ENCODE measurements around the gene DNAJC25.

Gene DNAJC25

GRCh38 chr9:111610149-111610548 is 21.0 kb upstream of the DNAJC25 start:
- Histone ChIP-seq H3K27me3 (ENCODE audit: insufficient read depth, low read length, poor library complexity, severe bottlenecking) (no peaks in the 10 kb centered on the region), H3K36me3 (ENCODE audit: insufficient read depth, low read length) (no peaks in the 10 kb centered on the region), H2AFZ (ENCODE audit: low read length) (no peak overlapping the region), H3F3A (ENCODE audit: low read depth) (no peaks in the 10 kb centered on the region), H3K9me2 (replicated peaks; ENCODE audit: low read depth, low read length) (no peaks in the 10 kb centered on the region), H3K9me3 (ENCODE audit: insufficient read depth, low read depth, low read length) (no peaks in the 10 kb centered on the region), H3K4me2 (ENCODE audit: low read depth, low read length, poor library complexity, severe bottlenecking) (no peak overlapping the region), H3K79me2 (ENCODE audit: insufficient read depth, low read length) (no peaks in the 10 kb centered on the region), H3K4me3 (ENCODE audit: low read length, poor library complexity, severe bottlenecking) (no peak overlapping the region), H3K4me1 (ENCODE audit: insufficient read depth, low read length, poor library complexity, severe bottlenecking) (no peaks in the 10 kb centered on the region), H3K9ac (ENCODE audit: low read depth, low read length, poor library complexity, severe bottlenecking) (no peak overlapping the region), H4K20me1 (ENCODE audit: insufficient read depth, low read length, poor library complexity, severe bottlenecking) (no peaks in the 10 kb centered on the region)
- TF ChIP-seq EZH2phosphoT487 (IDR thresholded peaks at IDR 0.05; ENCODE audit: borderline replicate concordance): no peak
- TF ChIP-seq CTCF (conservative IDR thresholded peaks at IDR 0.05; ENCODE audit: low read length): no peak

GRCh38 chr9:111610845-111611244 is 20.3 kb upstream of the DNAJC25 start:
- Histone ChIP-seq H3F3A (ENCODE audit: low read depth) (no peaks in the 10 kb centered on the region), H4K20me1 (ENCODE audit: insufficient read depth, low read length, poor library complexity, severe bottlenecking) (no peaks in the 10 kb centered on the region), H3K9ac (ENCODE audit: low read depth, low read length, poor library complexity, severe bottlenecking) (no peak overlapping the region), H2AFZ (ENCODE audit: low read length) (no peak overlapping the region), H3K27me3 (ENCODE audit: insufficient read depth, low read length, poor library complexity, severe bottlenecking) (no peaks in the 10 kb centered on the region), H3K9me3 (ENCODE audit: insufficient read depth, low read depth, low read length) (no peaks in the 10 kb centered on the region), H3K4me3 (ENCODE audit: low read length, poor library complexity, severe bottlenecking) (no peak overlapping the region), H3K9me2 (replicated peaks; ENCODE audit: low read depth, low read length) (no peaks in the 10 kb centered on the region), H3K4me1 (ENCODE audit: insufficient read depth, low read length, poor library complexity, severe bottlenecking) (no peaks in the 10 kb centered on the region), H3K79me2 (ENCODE audit: insufficient read depth, low read length) (no peaks in the 10 kb centered on the region), H3K4me2 (ENCODE audit: low read depth, low read length, poor library complexity, severe bottlenecking) (no peak overlapping the region), H3K36me3 (ENCODE audit: insufficient read depth, low read length) (no peaks in the 10 kb centered on the region)
- TF ChIP-seq EZH2phosphoT487 (IDR thresholded peaks at IDR 0.05; ENCODE audit: borderline replicate concordance) (no peak), CTCF (conservative IDR thresholded peaks at IDR 0.05; ENCODE audit: low read length) (no peak)

- H3F3A ChIP-seq (ENCODE audit: low read depth): no peaks in the 10 kb centered on the region
- no peak overlapping the region for H3K4me2 ChIP-seq (ENCODE audit: low read depth, low read length, poor library complexity, severe bottlenecking)
- no peaks in the 10 kb centered on the region for H4K20me1 ChIP-seq (ENCODE audit: insufficient read depth, low read length, poor library complexity, severe bottlenecking)
- TF ChIP-seq CTCF (conservative IDR thresholded peaks at IDR 0.05; ENCODE audit: low read length): no peak
- no peak for TF ChIP-seq EZH2phosphoT487 (IDR thresholded peaks at IDR 0.05; ENCODE audit: borderline replicate concordance)
- no peaks in the 10 kb centered on the region for H3K27me3 ChIP-seq (ENCODE audit: insufficient read depth, low read length, poor library complexity, severe bottlenecking)
- H3K36me3 ChIP-seq (ENCODE audit: insufficient read depth, low read length): no peaks in the 10 kb centered on the region
- H2AFZ ChIP-seq (ENCODE audit: low read length): no peak overlapping the region
- H3K79me2 ChIP-seq (ENCODE audit: insufficient read depth, low read length): no peaks in the 10 kb centered on the region
- H3K4me3 ChIP-seq (ENCODE audit: low read length, poor library complexity, severe bottlenecking): no peak overlapping the region
- H3K4me1 ChIP-seq (ENCODE audit: insufficient read depth, low read length, poor library complexity, severe bottlenecking): no peaks in the 10 kb centered on the region
- no peak overlapping the region for H3K9ac ChIP-seq (ENCODE audit: low read depth, low read length, poor library complexity, severe bottlenecking)
- H3K9me2 ChIP-seq (replicated peaks; ENCODE audit: low read depth, low read length): no peaks in the 10 kb centered on the region
- H3K9me3 ChIP-seq (ENCODE audit: insufficient read depth, low read depth, low read length): no peaks in the 10 kb centered on the region
Observed at GRCh38 chr9:111613436-111614040, 17.6 kb upstream of the DNAJC25 start.
